RWPE2 (cell line): ENCODE results near the gene ILKAP.

Experiments used
- ATAC-seq: fragments of 200-7000 bp; cut with Tn5 transposase; 3 replicates; pipeline ENCODE4 v1.9.1; 2021; ENCODE audit warnings: low read depth
- DNase-seq: peaks from one replicate; pipeline ENCODE4 v3.0.0-alpha.2; 2020; ENCODE audit warnings: low spot score
- H3K27ac ChIP-seq: fragments of 450-650 bp; 2 replicates; pipeline ENCODE4 v1.5.1; 2017; ENCODE audit warnings: mild to moderate bottlenecking; ENCODE audit not compliant: poor library complexity, severe bottlenecking
- H3K27me3 ChIP-seq: fragments of 250-450 bp; sonication (Bioruptor Pico); 2 replicates; pipeline ENCODE4 v1.5.1; 2021; ENCODE audit warnings: mild to moderate bottlenecking, moderate library complexity; ENCODE audit not compliant: insufficient read depth, poor library complexity, severe bottlenecking
- H3K36me3 ChIP-seq: fragments of 250-450 bp; sonication (Bioruptor Pico); 2 replicates; pipeline ENCODE4 v1.5.1; 2020; ENCODE audit warnings: low read depth, mild to moderate bottlenecking, moderate library complexity
- H3K4me1 ChIP-seq: fragments of 250-450 bp; sonication (Bioruptor Pico); 2 replicates; pipeline ENCODE4 v1.5.1; 2021; ENCODE audit warnings: mild to moderate bottlenecking, moderate library complexity; ENCODE audit not compliant: insufficient read depth, poor library complexity, severe bottlenecking
- H3K4me3 ChIP-seq: fragments of 250-450 bp; sonication (Bioruptor Pico); 2 replicates; pipeline ENCODE4 v1.5.1; 2021; ENCODE audit warnings: mild to moderate bottlenecking, moderate library complexity; ENCODE audit not compliant: severe bottlenecking
- H3K9me3 ChIP-seq: fragments of 250-450 bp; sonication (Bioruptor Pico); 2 replicates; pipeline ENCODE4 v1.5.1; 2021; ENCODE audit warnings: mild to moderate bottlenecking, moderate library complexity; ENCODE audit not compliant: severe bottlenecking
- TF ChIP-seq, protein P1 (sequence below): fragments of 450-650 bp; IDR thresholded peaks from one replicate; pipeline ENCODE4 v1.5.1; 2017; ENCODE audit warnings: mild to moderate bottlenecking, moderate library complexity; ENCODE audit not compliant: poor library complexity, severe bottlenecking

The ILKAP gene

DNA sequence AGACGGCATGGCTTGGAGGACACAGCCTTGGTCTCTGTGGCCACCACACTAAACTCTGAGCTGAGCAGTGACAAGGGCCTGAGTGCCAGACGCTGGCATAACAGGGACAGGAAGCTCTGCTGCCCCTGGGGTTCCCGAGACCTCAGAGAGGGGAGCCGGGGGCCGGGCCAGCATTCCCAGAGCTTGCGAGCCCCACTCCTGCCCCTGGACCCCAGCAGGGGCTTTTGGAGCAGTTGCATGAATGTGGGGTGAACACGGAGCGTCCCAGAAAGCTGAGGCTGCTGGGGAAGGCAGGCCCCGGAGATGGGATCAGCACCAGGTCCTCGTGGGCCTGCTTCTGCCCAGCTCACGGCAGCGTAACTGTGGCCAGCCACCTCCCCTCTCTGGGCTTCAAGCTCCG lies 52.3 kb downstream of the ILKAP start:
- ATAC-seq (no peak), DNase-seq (no peak)
- Histone ChIP-seq H3K4me1 (no peaks in the 10 kb centered on the region), H3K4me3 (no peak overlapping the region), H3K36me3 (no peaks in the 10 kb centered on the region), H3K27me3 (no peaks in the 10 kb centered on the region), H3K27ac (no peak overlapping the region), H3K9me3 (no peaks in the 10 kb centered on the region)
- TF ChIP-seq, protein P1, sequence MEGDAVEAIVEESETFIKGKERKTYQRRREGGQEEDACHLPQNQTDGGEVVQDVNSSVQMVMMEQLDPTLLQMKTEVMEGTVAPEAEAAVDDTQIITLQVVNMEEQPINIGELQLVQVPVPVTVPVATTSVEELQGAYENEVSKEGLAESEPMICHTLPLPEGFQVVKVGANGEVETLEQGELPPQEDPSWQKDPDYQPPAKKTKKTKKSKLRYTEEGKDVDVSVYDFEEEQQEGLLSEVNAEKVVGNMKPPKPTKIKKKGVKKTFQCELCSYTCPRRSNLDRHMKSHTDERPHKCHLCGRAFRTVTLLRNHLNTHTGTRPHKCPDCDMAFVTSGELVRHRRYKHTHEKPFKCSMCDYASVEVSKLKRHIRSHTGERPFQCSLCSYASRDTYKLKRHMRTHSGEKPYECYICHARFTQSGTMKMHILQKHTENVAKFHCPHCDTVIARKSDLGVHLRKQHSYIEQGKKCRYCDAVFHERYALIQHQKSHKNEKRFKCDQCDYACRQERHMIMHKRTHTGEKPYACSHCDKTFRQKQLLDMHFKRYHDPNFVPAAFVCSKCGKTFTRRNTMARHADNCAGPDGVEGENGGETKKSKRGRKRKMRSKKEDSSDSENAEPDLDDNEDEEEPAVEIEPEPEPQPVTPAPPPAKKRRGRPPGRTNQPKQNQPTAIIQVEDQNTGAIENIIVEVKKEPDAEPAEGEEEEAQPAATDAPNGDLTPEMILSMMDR: no peak

GRCh38 chr2:238150686-238151085 lies 52.8 kb downstream of the ILKAP start:
- Histone ChIP-seq H3K9me3 (no peaks in the 10 kb centered on the region), H3K4me1 (no peaks in the 10 kb centered on the region), H3K27me3 (no peaks in the 10 kb centered on the region), H3K27ac (no peak overlapping the region), H3K4me3 (no peak overlapping the region), H3K36me3 (no peaks in the 10 kb centered on the region)
- TF ChIP-seq, protein P1: no peak
- DNase-seq (no peak), ATAC-seq (no peak)

- H3K4me1 ChIP-seq: no peaks in the 10 kb centered on the region
- H3K27ac ChIP-seq: no peak overlapping the region
- DNase-seq (no peak), ATAC-seq (no peak)
- TF ChIP-seq, protein P1: no peak
- no peak overlapping the region for H3K4me3 ChIP-seq
- H3K36me3 ChIP-seq: no peaks in the 10 kb centered on the region
- no peaks in the 10 kb centered on the region for H3K27me3 ChIP-seq
- no peaks in the 10 kb centered on the region for H3K9me3 ChIP-seq
Observed at GRCh38 chr2:238149841-238150572, 53.5 kb downstream of the ILKAP start.

- H3K9me3 ChIP-seq: no peaks in the 10 kb centered on the region
- TF ChIP-seq, protein P1: no peak
- H3K27me3 ChIP-seq: no peaks in the 10 kb centered on the region
- H3K4me3 ChIP-seq: no peak overlapping the region
- ATAC-seq: no peak
- no peak overlapping the region for H3K27ac ChIP-seq
- H3K4me1 ChIP-seq: no peaks in the 10 kb centered on the region
- DNase-seq: no peak
- no peaks in the 10 kb centered on the region for H3K36me3 ChIP-seq
Observed at GRCh38 chr2:238148981-238149380, 54.5 kb downstream of the ILKAP start.

DNA sequence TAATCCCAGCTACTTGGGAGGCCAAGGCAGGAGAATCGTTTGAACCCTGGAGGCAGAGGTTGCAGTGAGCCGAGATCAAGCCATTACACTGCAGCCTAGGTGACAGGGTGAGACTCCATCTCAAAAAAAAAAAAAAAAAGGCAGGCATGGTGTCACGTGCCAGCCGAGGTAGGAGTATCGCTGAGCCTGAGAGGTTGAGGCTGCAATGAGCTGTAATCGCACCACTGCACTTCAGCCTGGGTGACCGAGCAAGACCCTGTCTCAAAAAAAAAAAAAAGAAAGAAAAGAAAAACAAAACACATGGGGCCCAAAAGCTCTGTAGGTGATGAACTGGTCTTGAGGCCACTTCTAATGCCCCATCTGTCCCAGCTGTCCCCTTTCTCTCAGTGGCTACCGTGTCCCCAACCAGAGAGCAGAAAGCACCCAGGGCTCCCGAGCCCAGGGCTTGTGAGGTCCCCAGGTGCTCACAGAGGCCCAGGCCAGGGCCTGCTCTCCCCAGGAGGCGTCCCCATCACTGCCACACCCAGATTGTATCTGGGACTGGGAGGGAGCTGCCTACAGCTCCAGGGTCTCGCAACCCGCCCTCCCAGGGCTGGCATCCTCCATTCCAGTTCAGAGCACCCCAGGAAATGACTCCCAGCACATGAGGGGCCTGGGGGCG lies 56.5 kb downstream of the ILKAP start:
- Histone ChIP-seq H3K9me3 (no peaks in the 10 kb centered on the region), H3K27ac (no peak overlapping the region), H3K36me3 (no peaks in the 10 kb centered on the region), H3K4me1 (peaks cover 17% of the 10 kb centered on the region), H3K27me3 (no peaks in the 10 kb centered on the region), H3K4me3 (no peak overlapping the region)
- no peak for DNase-seq
- TF ChIP-seq, protein P1: no peak
- no peak for ATAC-seq
